Keratinocyte (primary cell): Measurements from ENCODE around the gene CIB4. TPM values are rescaled to one million over a fixed set of nuclear protein-coding genes. Genes with fewer than 3 reads are reported as not detected.

Source experiments
- DNase-seq: peaks from one replicate; pipeline ENCODE4 v3.0.0-alpha.2; 2011; ENCODE audit warnings: low read depth, missing footprints, low spot score
- FAIRE-seq: peaks from 2 replicates; lab custom pipeline; 2011; peaks lifted over from hg19 to GRCh38; lab: Jason Lieb, UNC
- H2AFZ ChIP-seq: 2 replicates; pipeline ENCODE4 v1.6.0; 2012; ENCODE audit warnings: low read length, control low read depth, inconsistent platforms; ENCODE audit not compliant: control insufficient read depth
- H3K27ac ChIP-seq: 2 replicates; pipeline ENCODE4 v1.5.1; 2011; ENCODE audit warnings: low read length; ENCODE audit not compliant: control insufficient read depth, insufficient read depth
- H3K27me3 ChIP-seq: 3 replicates; pipeline ENCODE4 v1.6.0; 2011; ENCODE audit warnings: low read length; ENCODE audit not compliant: control insufficient read depth, insufficient read depth; ENCODE audit errors: extremely low read depth
- H3K36me3 ChIP-seq, 2 experiments: 2 replicates in 1 of 2; 3 replicates in 1 of 2; pipeline ENCODE4 v1.5.1; 2011; ENCODE audit warnings: low read length in 2 of 2, mild to moderate bottlenecking in 1 of 2; ENCODE audit not compliant: control insufficient read depth in 2 of 2, insufficient read depth in 2 of 2; ENCODE audit errors: extremely low read depth in 1 of 2
- H3K4me1 ChIP-seq: 3 replicates; pipeline ENCODE4 v1.5.1; 2011; ENCODE audit warnings: low read length; ENCODE audit not compliant: control insufficient read depth, insufficient read depth; ENCODE audit errors: extremely low read depth
- H3K4me2 ChIP-seq: 3 replicates; pipeline ENCODE4 v1.6.0; 2011; ENCODE audit warnings: low read depth, low read length; ENCODE audit not compliant: control insufficient read depth, insufficient read depth; ENCODE audit errors: extremely low read depth
- H3K4me3 ChIP-seq, 3 experiments: fragments of 200-600 bp in 1 of 3; sonication (generic) in 1 of 3; 2 replicates in 2 of 3; 3 replicates in 1 of 3; pipeline ENCODE4 v1.5.1; 2011 to 2016; ENCODE audit warnings: low read length in 3 of 3, mild to moderate bottlenecking in 3 of 3, control low read depth in 2 of 3, inconsistent platforms in 1 of 3, low read depth in 1 of 3, mixed read lengths in 1 of 3, mixed run types in 1 of 3, moderate library complexity in 1 of 3; ENCODE audit not compliant: control insufficient read depth in 2 of 3, insufficient read depth in 2 of 3; ENCODE audit errors: extremely low read depth in 1 of 3
- H3K79me2 ChIP-seq: 2 replicates; pipeline ENCODE4 v1.6.0; 2012; ENCODE audit warnings: low read length; ENCODE audit not compliant: control insufficient read depth, insufficient read depth
- H3K9ac ChIP-seq: 3 replicates; pipeline ENCODE4 v1.6.0; 2011; ENCODE audit warnings: low read length; ENCODE audit not compliant: control insufficient read depth, insufficient read depth; ENCODE audit errors: extremely low read depth
- H3K9me1 ChIP-seq: 3 replicates; pipeline ENCODE4 v1.6.0; 2011; ENCODE audit warnings: low read length; ENCODE audit not compliant: control insufficient read depth, insufficient read depth; ENCODE audit errors: extremely low read depth
- H3K9me3 ChIP-seq: 2 replicates; pipeline ENCODE4 v1.5.1; 2012; ENCODE audit warnings: low read depth, low read length; ENCODE audit not compliant: control insufficient read depth
- H4K20me1 ChIP-seq: 3 replicates; pipeline ENCODE4 v1.6.0; 2011; ENCODE audit warnings: low read length; ENCODE audit not compliant: control insufficient read depth, insufficient read depth; ENCODE audit errors: extremely low read depth
- CTCF ChIP-seq, 3 experiments: IDR thresholded peaks in 1 of 3; conservative IDR thresholded peaks in 1 of 3; optimal IDR thresholded peaks in 1 of 3; 2 replicates in 2 of 3; 3 replicates in 1 of 3; pipeline versions ENCODE3 to v1.5.1; 2011; ENCODE audit warnings: low read length in 3 of 3, mild to moderate bottlenecking in 3 of 3, moderate library complexity in 2 of 3, control low read depth in 1 of 3, inconsistent platforms in 1 of 3; ENCODE audit not compliant: insufficient read depth in 2 of 3; ENCODE audit errors: extremely low read depth in 1 of 3
- EZH2 ChIP-seq: IDR thresholded peaks from one replicate; pipeline ENCODE4 v1.6.1; 2012; ENCODE audit warnings: inconsistent platforms, mild to moderate bottlenecking, low read length, moderate library complexity
- dilution Hi-C: fragments of 300-500 bp; cut with MboI; formaldehyde crosslinking; loops from one replicate; pipeline ENCODE4 v1.7.0; 2020; ENCODE audit warnings: low sequenced_read_pairs; ENCODE audit not compliant: extremely low pct_ligation_motif_present
- polyA plus RNA-seq, 5 experiments: library from polyadenylated mRNA; depleted of rRNA in 3 of 5; stranded (reverse) in 3 of 5; stranded (forward) in 1 of 5; unstranded in 1 of 5; fragments of >200 nt; gene quantifications; 1 replicate in 1 of 5; 2 replicates in 3 of 5; 3 replicates in 1 of 5; pipeline versions ENCODE4 v1.2.1 to v1.2.3, GENCODE V29; 2011 to 2012; ENCODE audit warnings: missing spikeins in 2 of 5, low read depth in 1 of 5, low replicate concordance in 1 of 5

The CIB4 gene
- polyA plus RNA-seq, 1 donor (not counting 4 experiments of a cell fraction or from before 2014, with no cell fraction given), result not detected

GRCh38 chr2:26534865-26535662 is 106.1 kb downstream of the CIB4 start:
- Histone ChIP-seq H3K4me3 (no peak overlapping the region), H4K20me1 (no peaks in the 10 kb centered on the region), H3K27me3 (peaks cover 22% of the 10 kb centered on the region), H3K4me2 (no peak overlapping the region), H3K4me1 (no peaks in the 10 kb centered on the region), H3K9me3 (no peaks in the 10 kb centered on the region), H3K9me1 (no peaks in the 10 kb centered on the region), H2AFZ (no peak overlapping the region), H3K79me2 (no peaks in the 10 kb centered on the region), H3K36me3 (no peaks in the 10 kb centered on the region), H3K27ac (no peak overlapping the region), H3K9ac (no peak overlapping the region)
- TF ChIP-seq CTCF (optimal IDR thresholded peaks at IDR 0.05 in 1 of 3, IDR thresholded peaks at IDR 0.05 in 1 of 3, conservative IDR thresholded peaks at IDR 0.05 in 1 of 3; ENCODE audit: extremely low read depth in 1 of 3, insufficient read depth in 2 of 3, low read length in 3 of 3) (no peak), EZH2 (no peak)
- no peak for FAIRE-seq
- dilution Hi-C loops, result no loop called here
- DNase-seq, result no peak

GRCh38 chr2:26534098-26534864 is 106.9 kb downstream of the CIB4 start:
- Histone ChIP-seq H3K27me3 (peaks cover 22% of the 10 kb centered on the region), H4K20me1 (no peaks in the 10 kb centered on the region), H2AFZ (no peak overlapping the region), H3K9ac (no peak overlapping the region), H3K36me3 (no peaks in the 10 kb centered on the region), H3K4me3 (no peak overlapping the region), H3K27ac (no peak overlapping the region), H3K9me1 (no peaks in the 10 kb centered on the region), H3K4me1 (no peaks in the 10 kb centered on the region), H3K79me2 (no peaks in the 10 kb centered on the region), H3K9me3 (no peaks in the 10 kb centered on the region), H3K4me2 (no peak overlapping the region)
- FAIRE-seq (no peak), DNase-seq (no peak)
- dilution Hi-C loops, result no loop called here
- TF ChIP-seq EZH2 (no peak), CTCF (optimal IDR thresholded peaks at IDR 0.05 in 1 of 3, IDR thresholded peaks at IDR 0.05 in 1 of 3, conservative IDR thresholded peaks at IDR 0.05 in 1 of 3; ENCODE audit: extremely low read depth in 1 of 3, insufficient read depth in 2 of 3, low read length in 3 of 3) (no peak)
